Mesodermal cell (in vitro differentiated cells): ENCODE results near the gene SLC29A4.
A peak's percentile ranks its signal among the peaks of the same experiment; 100 is the strongest.

ENCODE experiments used
- H3K27ac ChIP-seq: 2 replicates; pipeline ENCODE4 v1.7.0; 2013; ENCODE audit warnings: mild to moderate bottlenecking, low read depth, low read length, moderate library complexity; ENCODE audit not compliant: severe bottlenecking
- H3K36me3 ChIP-seq: 2 replicates; pipeline ENCODE4 v1.7.1; 2013; ENCODE audit warnings: mild to moderate bottlenecking, low read length, moderate library complexity; ENCODE audit not compliant: control insufficient read depth, insufficient read depth
- H3K4me1 ChIP-seq: one replicate; pipeline ENCODE4 v1.7.1; 2013; ENCODE audit warnings: mild to moderate bottlenecking, low read length; ENCODE audit not compliant: insufficient read depth, control insufficient read depth, poor library complexity, severe bottlenecking
- H3K4me3 ChIP-seq: 2 replicates; pipeline ENCODE4 v1.7.0; 2013; ENCODE audit warnings: low read length, control low read depth, mild to moderate bottlenecking; ENCODE audit not compliant: insufficient read depth, poor library complexity, severe bottlenecking; ENCODE audit errors: extremely low read depth
- H3K9me3 ChIP-seq: 2 replicates; pipeline ENCODE4 v1.7.1; 2013; ENCODE audit warnings: mild to moderate bottlenecking, low read length, moderate library complexity; ENCODE audit not compliant: control insufficient read depth
- WGBS, 2 experiments: methylation state at CpG; one replicate each; pipeline ENCODE4 v1.1.5; 2013; ENCODE audit warnings: missing lambda C conversion rate in 2 of 2; ENCODE audit not compliant: insufficient coverage in 2 of 2; 5-methylcytosine and 5-hydroxymethylcytosine counted together

SLC29A4 gene

DNA sequence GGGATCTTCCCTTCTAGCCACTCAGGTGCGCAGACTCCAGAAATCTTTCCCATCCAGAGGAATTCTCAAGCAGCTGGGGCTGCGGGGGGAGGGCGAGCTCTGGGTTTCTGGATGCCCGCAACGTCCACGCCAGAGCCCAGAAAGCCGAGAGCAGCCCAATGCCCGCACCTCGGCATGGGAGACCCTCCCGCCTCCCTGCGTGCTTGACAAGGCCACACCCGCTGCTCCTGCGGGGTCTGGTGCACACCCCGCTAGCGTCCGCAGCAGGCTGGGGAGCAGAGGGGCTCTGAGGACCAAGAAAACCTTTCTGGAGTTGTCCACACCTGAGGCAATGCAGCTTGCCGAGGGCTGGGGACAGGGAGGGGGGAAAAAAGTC lies 66.2 kb downstream of the SLC29A4 start:
- H3K9me3 ChIP-seq: peaks cover 10% of the 10 kb centered on the region
- WGBS, 2 experiments: 92 to 97% methylated on average over 14 to 16 of the region's 17 CpGs
- H3K4me3 ChIP-seq: no peak overlapping the region
- H3K36me3 ChIP-seq: peaks cover 82% of the 10 kb centered on the region
- no peak overlapping the region for H3K27ac ChIP-seq
- H3K4me1 ChIP-seq: peaks cover 12% of the 10 kb centered on the region

DNA sequence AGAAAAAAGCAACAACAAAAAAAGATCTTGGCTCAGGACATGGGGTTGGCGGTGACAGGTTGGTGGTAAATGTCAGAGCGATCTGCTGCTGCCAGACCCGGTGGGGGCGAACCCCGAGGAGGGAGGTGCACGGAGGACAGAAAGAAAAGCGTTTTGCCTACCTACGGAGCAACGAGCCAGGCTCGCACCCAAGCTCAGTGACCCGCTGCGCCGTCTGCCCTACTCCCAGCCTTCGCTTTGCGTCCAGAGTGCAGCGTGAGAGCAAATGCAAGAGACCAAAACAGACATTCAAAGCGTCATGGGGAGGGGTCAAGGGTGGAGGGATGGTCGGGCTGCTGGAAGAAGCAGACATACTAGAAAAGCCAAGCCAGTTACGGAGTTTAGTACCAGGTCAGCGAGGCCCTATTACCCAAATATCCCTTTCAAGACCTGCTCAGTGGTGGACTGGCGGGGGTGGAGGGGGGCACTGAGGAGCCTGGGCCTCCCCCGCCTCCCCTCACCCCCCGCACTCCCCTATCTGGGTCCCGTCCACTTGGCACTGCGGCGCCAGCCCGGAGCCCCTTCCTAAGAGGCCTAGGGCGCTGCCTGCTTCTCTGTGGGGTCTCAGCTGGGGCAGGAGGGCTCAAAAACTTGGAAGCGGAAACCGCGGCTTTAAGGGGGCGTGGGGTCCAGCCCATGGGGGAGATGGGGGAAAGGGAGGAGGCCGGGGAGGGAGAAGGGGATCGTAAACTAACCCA lies 66.9 kb downstream of the SLC29A4 start:
- peaks cover 5% of the 10 kb centered on the region for H3K9me3 ChIP-seq
- peaks cover 12% of the 10 kb centered on the region for H3K4me1 ChIP-seq
- peak overlapping the region; percentile 23 for H3K27ac ChIP-seq
- peaks cover 80% of the 10 kb centered on the region for H3K36me3 ChIP-seq
- no peak overlapping the region for H3K4me3 ChIP-seq
- WGBS, 2 experiments: 81 to 86% methylated on average over 21 to 32 of the region's 34 CpGs

DNA sequence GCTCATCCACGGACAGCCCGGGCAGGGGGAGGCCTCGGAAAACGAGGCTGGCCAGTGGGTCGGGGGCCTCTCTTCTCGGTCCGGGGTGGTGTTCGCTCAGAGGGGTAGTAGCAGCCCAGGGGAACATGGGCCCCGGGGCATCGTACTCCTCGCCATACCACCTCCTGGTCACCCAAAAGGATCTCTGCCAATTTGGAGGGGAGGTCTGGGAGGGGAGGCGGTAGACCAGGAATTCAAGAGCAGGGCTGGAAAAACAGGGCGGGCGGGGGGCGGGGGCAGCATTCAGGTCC lies 67.4 kb downstream of the SLC29A4 start:
- Histone ChIP-seq H3K36me3 (peaks cover 79% of the 10 kb centered on the region), H3K4me3 (no peak overlapping the region), H3K27ac (peak overlapping the region; percentile 23), H3K4me1 (peaks cover 16% of the 10 kb centered on the region), H3K9me3 (no peaks in the 10 kb centered on the region)
- 90 to 92% methylated on average over 7 to 11 of the region's 15 CpGs for WGBS, 2 experiments

DNA sequence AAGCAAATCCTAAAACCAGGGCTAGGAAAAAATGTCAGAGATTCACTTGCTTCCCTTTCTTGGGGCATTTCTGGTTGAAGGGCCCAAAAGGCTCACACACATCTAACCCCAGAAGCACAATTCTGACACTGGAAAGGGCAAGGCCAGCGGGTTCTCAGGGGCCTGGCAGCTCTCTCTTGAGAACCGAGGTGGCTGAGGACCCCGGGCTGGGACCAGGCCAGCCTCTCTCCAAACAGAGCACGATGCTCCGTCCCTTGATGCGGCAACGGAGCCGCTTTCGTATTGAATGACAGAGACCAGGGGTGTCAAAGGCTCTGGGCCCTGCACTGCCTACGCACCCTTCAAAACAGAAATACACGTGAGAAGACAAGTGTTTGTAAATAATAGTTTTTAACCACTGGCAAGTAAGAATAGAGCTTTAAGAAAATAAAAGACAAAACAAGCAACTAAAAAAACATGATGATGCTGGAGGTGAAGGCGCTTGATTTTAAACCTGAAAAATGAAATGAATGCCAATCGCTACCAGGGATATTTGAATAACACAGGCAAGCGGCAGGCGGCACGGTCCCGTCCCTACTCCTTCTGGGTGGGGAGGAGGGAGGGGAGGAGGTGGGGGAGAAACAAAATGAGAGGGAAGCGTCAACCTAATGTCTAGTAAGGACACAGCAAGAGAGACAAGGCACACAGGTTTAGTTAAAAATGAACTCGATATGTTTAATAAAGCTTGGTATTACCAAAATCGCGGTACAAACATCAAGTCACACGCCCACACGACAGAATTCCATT lies 68.0 kb downstream of the SLC29A4 start:
- Histone ChIP-seq H3K27ac (peak overlapping the region; percentile 29), H3K9me3 (no peaks in the 10 kb centered on the region), H3K4me1 (peaks cover 16% of the 10 kb centered on the region), H3K4me3 (no peak overlapping the region), H3K36me3 (peaks cover 80% of the 10 kb centered on the region)
- 62 to 64% methylated on average over 14 to 17 of the region's 23 CpGs for WGBS, 2 experiments

DNA sequence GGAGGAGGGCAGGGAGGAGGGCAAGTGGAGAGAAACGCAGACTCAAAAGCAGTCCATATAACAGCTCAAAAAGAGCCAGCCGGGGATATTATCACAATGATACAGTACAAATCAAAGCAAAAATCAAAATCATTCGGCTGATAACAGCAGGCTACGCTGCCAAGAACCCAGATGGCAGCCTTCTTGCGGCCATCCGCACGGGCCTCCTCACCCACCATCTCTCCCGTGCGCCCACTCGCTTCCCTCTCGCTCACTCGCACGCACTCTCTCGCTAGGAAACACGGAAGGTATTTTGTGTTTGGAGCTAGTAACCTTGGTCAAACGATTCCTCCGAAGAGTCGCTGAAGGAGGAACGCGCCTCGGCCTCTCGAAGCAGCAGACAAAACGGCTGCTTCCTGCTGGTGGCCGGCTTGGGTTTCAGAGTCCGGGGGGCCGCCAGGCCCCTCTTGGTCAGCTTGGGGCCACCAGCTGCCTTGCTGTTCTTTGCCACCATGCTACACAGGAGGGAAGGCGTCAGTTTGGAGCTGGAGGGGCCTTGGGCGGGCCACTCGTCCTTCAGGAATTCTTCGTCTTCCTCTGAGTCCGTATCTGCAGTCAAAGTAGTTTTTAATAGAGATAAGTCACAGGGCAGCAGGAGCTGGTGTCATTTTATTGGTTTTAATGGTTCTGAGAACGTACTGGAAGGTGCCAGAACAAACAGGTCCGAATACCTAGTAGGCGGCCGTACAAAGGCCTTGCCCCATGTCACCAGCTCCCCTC lies 68.9 kb downstream of the SLC29A4 start:
- no peak overlapping the region for H3K27ac ChIP-seq
- WGBS, 2 experiments: 91% methylated on average over 30 to 34 of the region's 35 CpGs

DNA sequence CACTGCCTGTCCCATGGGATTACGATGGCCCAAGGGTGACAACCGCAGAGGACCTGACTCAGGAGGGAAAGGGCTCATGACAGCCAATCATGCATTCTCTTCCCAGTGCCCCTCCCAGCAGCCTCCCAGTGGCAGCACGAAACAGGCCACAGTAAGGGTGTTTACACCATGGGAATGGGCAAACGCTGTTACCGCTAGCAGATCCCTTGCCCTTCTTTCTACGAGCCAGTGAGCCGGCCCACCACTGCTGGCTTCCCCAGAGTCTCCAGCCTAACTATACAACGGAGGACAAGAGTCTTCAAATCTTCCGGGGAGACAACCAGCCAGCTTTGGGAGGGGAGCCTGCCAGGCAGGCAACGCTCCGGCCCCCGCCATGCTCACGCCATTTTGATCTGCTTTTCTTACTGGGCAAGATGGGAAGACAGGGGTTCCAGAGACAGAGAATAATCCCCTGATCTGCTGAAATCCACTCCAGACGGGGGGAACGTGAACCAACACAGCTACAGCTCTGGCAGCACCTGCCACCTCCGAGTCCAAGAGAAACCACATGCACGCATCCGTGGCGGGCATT lies 69.8 kb downstream of the SLC29A4 start:
- 95 to 99% methylated on average over 17 to 19 of the region's 19 CpGs for WGBS, 2 experiments
- Histone ChIP-seq H3K36me3 (peaks cover 82% of the 10 kb centered on the region), H3K4me3 (no peak overlapping the region), H3K4me1 (peaks cover 16% of the 10 kb centered on the region), H3K9me3 (no peaks in the 10 kb centered on the region), H3K27ac (no peak overlapping the region)

More for the DNA sequence above, 68.9 kb downstream of the SLC29A4 start:
- Histone ChIP-seq H3K4me1 (peaks cover 16% of the 10 kb centered on the region), H3K9me3 (no peaks in the 10 kb centered on the region), H3K36me3 (peaks cover 79% of the 10 kb centered on the region), H3K4me3 (no peak overlapping the region)

DNA sequence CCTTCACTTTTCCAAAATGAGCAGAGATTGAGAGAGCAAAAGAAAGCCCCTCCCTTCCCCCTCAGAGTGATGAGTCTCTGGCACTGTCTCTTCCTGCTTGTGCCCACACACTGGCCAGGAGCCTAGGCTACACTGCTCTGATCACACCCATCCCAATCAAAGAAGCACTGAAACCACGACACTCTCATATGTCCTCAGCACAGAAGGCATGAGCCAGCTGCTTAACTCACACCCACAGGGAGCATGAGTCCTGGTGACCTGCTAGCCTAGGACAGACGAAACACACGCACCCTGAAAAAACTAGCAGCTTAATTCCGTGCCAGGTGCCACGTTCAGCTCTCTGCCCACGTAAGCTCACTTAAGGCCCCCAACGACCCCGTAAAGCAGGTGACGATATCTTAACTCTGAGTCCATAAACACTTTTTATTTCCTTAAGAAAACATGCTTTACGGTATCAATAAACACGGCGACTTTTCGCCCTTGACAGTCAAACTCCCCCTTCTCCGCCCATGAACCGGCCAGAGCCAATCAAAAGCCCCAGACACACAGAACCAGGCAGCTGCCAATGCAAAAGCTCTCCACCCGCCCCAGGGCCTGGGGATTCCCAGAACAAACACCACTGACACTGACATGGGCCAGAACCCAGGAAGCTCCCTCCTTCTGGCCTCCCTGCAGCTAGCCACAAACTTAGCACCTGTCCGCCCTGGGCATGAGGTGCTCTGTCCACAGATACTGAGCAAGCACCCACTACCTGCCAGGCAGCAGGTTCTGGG lies 71.9 kb downstream of the SLC29A4 start:
- no peaks in the 10 kb centered on the region for H3K9me3 ChIP-seq
- H3K36me3 ChIP-seq: peaks cover 94% of the 10 kb centered on the region
- peak overlapping the region; percentile 23 for H3K27ac ChIP-seq
- 93 to 94% methylated on average over 17 of the region's 17 CpGs for WGBS, 2 experiments
- peaks cover 16% of the 10 kb centered on the region for H3K4me1 ChIP-seq
- no peak overlapping the region for H3K4me3 ChIP-seq
